Measurements from ENCODE around the gene FNBP1.

- TF ChIP-seq CTCF (IDR thresholded peaks at IDR 0.05 in 4 of 5, conservative IDR thresholded peaks at IDR 0.05 in 1 of 5) (no peak), POLR2A (IDR thresholded peaks at IDR 0.05) (no peak)
Observed at GRCh38 chr9:130053109-130053503, 10.1 kb upstream of the FNBP1 start.
